ENCODE data around the gene UCP2. TPM values are rescaled to one million over a fixed set of nuclear protein-coding genes. Genes with fewer than 3 reads are reported as not detected.

UCP2 gene
- total RNA-seq, 2 donors from 2014 or later = 42.0 to 57.7 TPM

- no peaks in the 10 kb centered on the region for H3K27me3 ChIP-seq (replicated peaks; ENCODE audit: insufficient read depth)
- TF ChIP-seq, protein P1, sequence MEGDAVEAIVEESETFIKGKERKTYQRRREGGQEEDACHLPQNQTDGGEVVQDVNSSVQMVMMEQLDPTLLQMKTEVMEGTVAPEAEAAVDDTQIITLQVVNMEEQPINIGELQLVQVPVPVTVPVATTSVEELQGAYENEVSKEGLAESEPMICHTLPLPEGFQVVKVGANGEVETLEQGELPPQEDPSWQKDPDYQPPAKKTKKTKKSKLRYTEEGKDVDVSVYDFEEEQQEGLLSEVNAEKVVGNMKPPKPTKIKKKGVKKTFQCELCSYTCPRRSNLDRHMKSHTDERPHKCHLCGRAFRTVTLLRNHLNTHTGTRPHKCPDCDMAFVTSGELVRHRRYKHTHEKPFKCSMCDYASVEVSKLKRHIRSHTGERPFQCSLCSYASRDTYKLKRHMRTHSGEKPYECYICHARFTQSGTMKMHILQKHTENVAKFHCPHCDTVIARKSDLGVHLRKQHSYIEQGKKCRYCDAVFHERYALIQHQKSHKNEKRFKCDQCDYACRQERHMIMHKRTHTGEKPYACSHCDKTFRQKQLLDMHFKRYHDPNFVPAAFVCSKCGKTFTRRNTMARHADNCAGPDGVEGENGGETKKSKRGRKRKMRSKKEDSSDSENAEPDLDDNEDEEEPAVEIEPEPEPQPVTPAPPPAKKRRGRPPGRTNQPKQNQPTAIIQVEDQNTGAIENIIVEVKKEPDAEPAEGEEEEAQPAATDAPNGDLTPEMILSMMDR (IDR thresholded peaks at IDR 0.05) = no peak
- DNase-seq (ENCODE audit: low spot score) (no peak), ATAC-seq (ENCODE audit: insufficient number of reproducible peaks, low FRiP score, low read depth) (no peak)
- H3K36me3 ChIP-seq = no peaks in the 10 kb centered on the region
- H3K4me3 ChIP-seq = no peak overlapping the region
- H3K27ac ChIP-seq = peak overlapping the region in 1 of 2 donors; percentile 24
- peaks cover 16 to 27% of the 10 kb centered on the region in 2 donors for H3K4me1 ChIP-seq (ENCODE audit: control insufficient read depth in 1 of 2, low read depth in 2 of 2)
- H3K9me3 ChIP-seq = no peaks in the 10 kb centered on the region
Measured at GRCh38 chr11:74023276-74023675, 40.6 kb upstream of the UCP2 start.

DNA sequence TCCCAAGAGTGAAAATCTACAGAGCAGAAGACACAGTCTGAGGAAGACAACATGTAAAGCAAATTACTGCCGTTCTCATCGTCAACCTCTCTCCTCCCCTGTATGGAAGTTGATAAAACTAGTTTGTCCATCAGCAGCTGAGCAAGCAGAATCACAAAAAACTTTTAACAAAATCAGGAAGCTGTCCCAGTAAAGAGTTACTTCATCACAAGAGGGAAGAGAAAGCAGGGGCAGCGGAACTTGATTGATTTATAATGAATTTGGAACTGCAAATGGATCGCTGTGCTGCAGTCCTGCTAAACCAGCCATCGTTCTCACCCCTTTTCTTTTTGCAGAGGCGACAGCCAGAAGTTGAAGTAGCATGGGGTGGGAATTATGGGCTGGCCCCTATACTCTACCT, 39.9 kb upstream of the UCP2 start:
- no peak for ATAC-seq (ENCODE audit: insufficient number of reproducible peaks, low FRiP score, low read depth)
- no peaks in the 10 kb centered on the region for H3K36me3 ChIP-seq
- no peak overlapping the region for H3K4me3 ChIP-seq
- TF ChIP-seq, protein P1 (IDR thresholded peaks at IDR 0.05) = no peak
- peaks cover 16 to 33% of the 10 kb centered on the region in 2 donors for H3K4me1 ChIP-seq (ENCODE audit: control insufficient read depth in 1 of 2, low read depth in 2 of 2)
- no peaks in the 10 kb centered on the region for H3K9me3 ChIP-seq
- no peaks in the 10 kb centered on the region for H3K27me3 ChIP-seq (replicated peaks; ENCODE audit: insufficient read depth)
- H3K27ac ChIP-seq = peak overlapping the region in 1 of 2 donors; percentile 24
- no peak for DNase-seq (ENCODE audit: low spot score)

DNA sequence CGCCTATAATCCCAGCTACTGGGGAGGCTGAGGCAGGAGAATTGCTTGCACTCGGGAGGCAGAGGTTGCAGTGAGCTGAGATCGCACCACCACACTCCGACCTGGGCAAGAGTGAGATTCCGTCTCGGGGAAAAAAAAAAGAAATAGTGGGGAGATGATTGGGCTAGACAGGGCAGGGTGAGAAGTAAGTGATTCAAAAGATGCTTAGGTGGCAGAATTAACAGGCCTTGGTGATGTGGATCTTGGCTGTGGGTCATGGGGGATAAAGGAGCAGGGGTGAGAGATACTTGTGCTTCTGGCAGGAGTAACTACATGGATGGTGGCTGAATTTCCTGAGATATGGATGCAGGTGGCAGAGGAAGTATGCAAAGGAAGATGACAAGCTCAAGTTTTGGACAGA, 39.4 kb upstream of the UCP2 start:
- TF ChIP-seq, protein P1 (IDR thresholded peaks at IDR 0.05) = no peak
- Histone ChIP-seq H3K9me3 (no peaks in the 10 kb centered on the region), H3K36me3 (no peaks in the 10 kb centered on the region), H3K4me1 (ENCODE audit: control insufficient read depth in 1 of 2, low read depth in 2 of 2) (peaks cover 16 to 32% of the 10 kb centered on the region in 2 donors), H3K4me3 (no peak overlapping the region), H3K27me3 (replicated peaks; ENCODE audit: insufficient read depth) (no peaks in the 10 kb centered on the region), H3K27ac (no peak overlapping the region)
- ATAC-seq (ENCODE audit: insufficient number of reproducible peaks, low FRiP score, low read depth) (no peak), DNase-seq (ENCODE audit: low spot score) (no peak)

DNA sequence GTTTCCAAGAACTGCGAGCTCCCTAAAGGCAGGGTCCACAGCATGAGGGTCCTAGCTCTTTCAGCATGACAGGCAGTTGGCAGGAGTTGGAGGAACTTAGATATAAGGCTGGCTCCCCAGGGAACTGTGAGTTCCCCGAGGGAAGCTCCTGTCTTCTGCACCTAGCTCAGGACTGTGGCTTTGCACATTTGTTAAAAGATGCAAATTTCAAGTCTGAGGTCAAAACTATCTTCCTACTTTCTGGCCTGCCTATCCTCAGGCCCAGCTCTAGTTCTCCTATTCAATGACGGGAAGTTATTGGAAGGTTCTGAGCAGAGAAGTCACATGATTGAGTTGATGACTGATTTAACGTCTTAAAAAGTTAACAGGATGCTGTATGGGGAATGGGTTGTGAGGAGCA, 37.9 kb upstream of the UCP2 start:
- no peak overlapping the region for H3K4me3 ChIP-seq
- H3K27me3 ChIP-seq (replicated peaks; ENCODE audit: insufficient read depth) = no peaks in the 10 kb centered on the region
- H3K4me1 ChIP-seq (ENCODE audit: control insufficient read depth in 1 of 2, low read depth in 2 of 2) = peaks cover 16 to 26% of the 10 kb centered on the region in 2 donors
- no peak for ATAC-seq (ENCODE audit: insufficient number of reproducible peaks, low FRiP score, low read depth)
- no peaks in the 10 kb centered on the region for H3K36me3 ChIP-seq
- DNase-seq (ENCODE audit: low spot score) = no peak
- H3K9me3 ChIP-seq = no peaks in the 10 kb centered on the region
- H3K27ac ChIP-seq = peak overlapping the region in 1 of 2 donors; percentile 65
- TF ChIP-seq, protein P1 (IDR thresholded peaks at IDR 0.05) = no peak

- DNase-seq (ENCODE audit: low spot score) = no peak
- H3K4me3 ChIP-seq = no peak overlapping the region
- no peak for ATAC-seq (ENCODE audit: insufficient number of reproducible peaks, low FRiP score, low read depth)
- TF ChIP-seq, protein P1 (IDR thresholded peaks at IDR 0.05) = no peak
- no peaks in the 10 kb centered on the region for H3K27me3 ChIP-seq (replicated peaks; ENCODE audit: insufficient read depth)
- H3K27ac ChIP-seq = peak overlapping the region; percentile 2 to 65
- H3K9me3 ChIP-seq = no peaks in the 10 kb centered on the region
- peaks cover 15 to 26% of the 10 kb centered on the region in 2 donors for H3K4me1 ChIP-seq (ENCODE audit: control insufficient read depth in 1 of 2, low read depth in 2 of 2)
- H3K36me3 ChIP-seq = no peaks in the 10 kb centered on the region
Measured at GRCh38 chr11:74019860-74020259, 37.2 kb upstream of the UCP2 start.
